A549 (cell line): ENCODE measurements around the gene PLCB1. TPM values are rescaled to one million over a fixed set of nuclear protein-coding genes. Genes with fewer than 3 reads are reported as not detected.

Source experiments
- ATAC-seq, 2 experiments: fragments of 200-7000 bp in 1 of 2; fragments of >200 bp in 1 of 2; cut with Nextera tagmentation in 1 of 2; cut with Tn5 transposase in 1 of 2; 3 replicates each; pipeline versions ENCODE4 v1.8.0 to v1.9.1; 2018 to 2020; ENCODE audit warnings: mild to moderate bottlenecking in 1 of 2, moderate library complexity in 1 of 2
- CTCF ChIA-PET: fragments of 300-600 bp; sonication (Branson Sonifier 250); formaldehyde crosslinking; extraction: SDS; loops from one replicate; lab custom pipeline; 2021; ENCODE audit warnings: antibody characterized with exemption, inconsistent platforms; lab: Yijun Ruan, JAX
- POLR2A ChIA-PET: fragments of 350-600 bp; formaldehyde crosslinking; extraction: SDS; loops from one replicate; lab custom pipeline; 2021; ENCODE audit warnings: antibody characterized with exemption, inconsistent platforms; lab: Yijun Ruan, JAX
- DNase-seq, 2 experiments: peaks; one replicate each; pipeline versions ENCODE4 v3.0.0 to v3.0.0-alpha.2; 2011 to 2016; ENCODE audit warnings: low read depth in 1 of 2, low spot score in 1 of 2
- FAIRE-seq: peaks from 2 replicates; lab custom pipeline; 2011; peaks lifted over from hg19 to GRCh38; lab: Jason Lieb, UNC
- H3K27ac ChIP-seq, 2 experiments: fragments of >200 bp; sonication (Bioruptor Twin); formaldehyde crosslinking; 3 replicates each; pipeline ENCODE4 v1.5.1; 2016 to 2017
- H3K4me1 ChIP-seq: fragments of >200 bp; sonication (Bioruptor Twin); formaldehyde crosslinking; 3 replicates; pipeline ENCODE4 v1.6.1; 2016
- H3K4me2 ChIP-seq: fragments of >200 bp; sonication (Bioruptor Twin); formaldehyde crosslinking; 3 replicates; pipeline ENCODE4 v1.6.1; 2016
- H3K4me3 ChIP-seq: fragments of >200 bp; sonication (Bioruptor Twin); formaldehyde crosslinking; 3 replicates; pipeline ENCODE4 v1.5.1; 2016
- H3K9me3 ChIP-seq: fragments of >200 bp; sonication (Bioruptor Twin); formaldehyde crosslinking; 3 replicates; pipeline ENCODE4 v1.6.1; 2016
- BHLHE40 ChIP-seq: IDR thresholded peaks from 2 replicates; pipeline ENCODE4 v1.6.1; 2012; ENCODE audit warnings: low read depth, low read length, inconsistent platforms
- CBX2 ChIP-seq: fragments of 200-600 bp; sonication (generic); IDR thresholded peaks from 2 replicates; pipeline ENCODE4 v1.6.1; 2016; ENCODE audit warnings: low read depth, mild to moderate bottlenecking, borderline replicate concordance
- CHD2 ChIP-seq: fragments of 150-350 bp; IDR thresholded peaks from 2 replicates; pipeline ENCODE4 v1.6.1; 2014; ENCODE audit warnings: low read length; ENCODE audit not compliant: partially characterized antibody
- CTCF ChIP-seq: fragments of >200 bp; sonication (Bioruptor Twin); formaldehyde crosslinking; IDR thresholded peaks from 3 replicates; pipeline ENCODE4 v1.5.1; 2016
- EHF ChIP-seq: fragments of 250-450 bp; sonication (Bioruptor Pico); IDR thresholded peaks from 2 replicates; pipeline ENCODE4 v1.5.0; 2020; ENCODE audit warnings: mild to moderate bottlenecking
- EHMT2 ChIP-seq: fragments of 200-600 bp; sonication (generic); IDR thresholded peaks from 2 replicates; pipeline ENCODE4 v1.6.1; 2016; ENCODE audit warnings: antibody characterized with exemption, low read depth, mild to moderate bottlenecking, moderate library complexity
- HDAC2 ChIP-seq: fragments of 200-600 bp; sonication (generic); IDR thresholded peaks from 2 replicates; pipeline ENCODE4 v1.6.1; 2016
- HEYL ChIP-seq: fragments of 250-450 bp; sonication (Bioruptor Pico); IDR thresholded peaks from 2 replicates; pipeline ENCODE4 v1.8.0; 2021; ENCODE audit warnings: mild to moderate bottlenecking, moderate library complexity
- HOXB13 ChIP-seq: fragments of 250-450 bp; sonication (Bioruptor Pico); IDR thresholded peaks from 2 replicates; pipeline ENCODE4 v1.5.0; 2020; ENCODE audit warnings: low read depth, mild to moderate bottlenecking, moderate library complexity
- MAFK ChIP-seq: fragments of 450-650 bp; IDR thresholded peaks from 2 replicates; pipeline ENCODE4 v1.6.1; 2014; ENCODE audit not compliant: partially characterized antibody
- MAZ ChIP-seq: fragments of 150-350 bp; IDR thresholded peaks from 2 replicates; pipeline ENCODE4 v1.6.1; 2014; ENCODE audit warnings: antibody characterized with exemption, low read depth, low read length, borderline replicate concordance
- NPAS2 ChIP-seq: fragments of 250-450 bp; sonication (Bioruptor Pico); IDR thresholded peaks from 2 replicates; pipeline ENCODE4 v1.8.0; 2022; ENCODE audit warnings: mild to moderate bottlenecking, moderate library complexity, borderline replicate concordance
- PBX3 ChIP-seq: IDR thresholded peaks from 2 replicates; pipeline ENCODE4 v1.6.1; 2012
- RAD21 ChIP-seq, 2 experiments: fragments of >200 bp in 1 of 2; sonication (Bioruptor Twin) in 1 of 2; formaldehyde crosslinking in 1 of 2; IDR thresholded peaks in 1 of 2; conservative IDR thresholded peaks in 1 of 2; 2 replicates in 1 of 2; 3 replicates in 1 of 2; pipeline ENCODE4 v1.6.1; 2012 to 2018; ENCODE audit warnings: inconsistent platforms in 1 of 2
- REST ChIP-seq: fragments of 200-600 bp; sonication (generic); IDR thresholded peaks from 2 replicates; pipeline ENCODE4 v1.6.1; 2016; ENCODE audit warnings: antibody characterized with exemption, mild to moderate bottlenecking, moderate library complexity
- SREBF2 ChIP-seq: fragments of 450-650 bp; IDR thresholded peaks from 2 replicates; pipeline ENCODE4 v1.6.1; 2014; ENCODE audit warnings: mild to moderate bottlenecking, moderate library complexity
- TFCP2L1 ChIP-seq: fragments of 250-450 bp; sonication (Bioruptor Pico); IDR thresholded peaks from 2 replicates; pipeline ENCODE4 v1.5.0; 2021; ENCODE audit warnings: mild to moderate bottlenecking
- TP53 ChIP-seq: fragments of 250-450 bp; sonication (Bioruptor Pico); IDR thresholded peaks from 2 replicates; pipeline ENCODE4 v1.5.0; 2021; ENCODE audit warnings: mild to moderate bottlenecking, moderate library complexity
- ZC3H11A ChIP-seq: fragments of 450-650 bp; IDR thresholded peaks from 2 replicates; pipeline ENCODE4 v1.6.1; 2014; ENCODE audit warnings: antibody characterized with exemption, mild to moderate bottlenecking
- ZFP36 ChIP-seq: fragments of 450-650 bp; IDR thresholded peaks from 2 replicates; pipeline ENCODE4 v1.6.1; 2014; ENCODE audit warnings: borderline replicate concordance; ENCODE audit not compliant: partially characterized antibody
- WGBS: methylation state at CpG from one replicate; pipeline ENCODE4 v1.1.6; 2017; ENCODE audit errors: missing lambda C conversion rate; 5-methylcytosine and 5-hydroxymethylcytosine counted together
- polyA plus RNA-seq, 4 experiments: library from polyadenylated mRNA; depleted of rRNA in 3 of 4; stranded (reverse); fragments of >200 nt; fragmentation: RNase III in 1 of 4; extraction: RNeasy Plus Mini Kit Qiagen cat#74134 plus additional on column Dnase treatment in 1 of 4; gene quantifications; 2 replicates in 3 of 4; 3 replicates in 1 of 4; pipeline ENCODE4 v1.2.3, GENCODE V29; 2011 to 2017
- TF ChIP-seq, protein P1 (sequence below): IDR thresholded peaks from 2 replicates; pipeline ENCODE4 v1.6.1; 2012

Gene PLCB1
- polyA plus RNA-seq, 2 of the 4 experiments (the other 2 are of a cell fraction) = 0.97 to 6.3 TPM

- TF ChIP-seq BHLHE40 (no peak), HEYL (CRISPR knock-in tag) (no peak)
These were observed 594.4 kb downstream of the PLCB1 start (continued) for GRCh38 chr20:8726460-8726859.

GRCh38 chr20:8735014-8735413, 602.9 kb downstream of the PLCB1 start:
- no peak overlapping the region for H3K4me2 ChIP-seq
- POLR2A ChIA-PET = no interaction called here
- no peak overlapping the region for H3K27ac ChIP-seq
- H3K4me1 ChIP-seq = no peaks in the 10 kb centered on the region
- peak; percentile 65 for FAIRE-seq
- CTCF ChIA-PET = interaction anchor here (1.0 to 3.3 kb wide), 6 partner anchors 13 to 798 kb away, joined by 4 to 34 read pairs (median 6); no protein-coding TSS in a partner anchor
- WGBS = 16% methylated on average over 3 of the region's 3 CpGs
- no peaks in the 10 kb centered on the region for H3K9me3 ChIP-seq
- H3K4me3 ChIP-seq = no peak overlapping the region
- ATAC-seq = no peak
- no peak for DNase-seq
- no peak for TF ChIP-seq MAZ
- peak; percentile 89 for TF ChIP-seq MAFK
- no peak for TF ChIP-seq TP53 (CRISPR knock-in tag)

DNA sequence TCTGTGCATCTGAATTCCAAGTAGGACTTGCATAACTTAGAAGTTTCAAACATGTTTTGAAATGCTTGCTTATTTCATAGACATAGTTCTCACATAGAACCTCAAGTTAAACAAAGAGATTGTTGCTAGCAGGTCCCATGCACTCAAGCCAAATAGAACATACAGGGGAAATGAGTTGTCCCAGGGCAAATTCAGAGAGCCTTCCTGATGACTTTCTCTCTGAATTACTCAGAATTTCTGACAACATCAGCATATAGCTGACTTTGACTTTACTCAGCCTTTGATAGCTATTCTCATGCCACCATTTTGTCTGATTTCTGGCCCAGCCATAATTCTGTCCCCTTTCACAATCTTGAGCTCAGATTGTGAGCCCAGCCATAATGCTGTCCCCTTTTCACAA, 603.6 kb downstream of the PLCB1 start:
- TF ChIP-seq EHMT2 (no peak), CBX2 (no peak), MAFK (peak; percentile 30)
- TF ChIP-seq, all 56 proteins: peak for 1
- CTCF ChIA-PET = interaction anchor here (1.4 to 3.3 kb wide), 5 partner anchors 14 to 799 kb away, joined by 5 to 34 read pairs (median 7); no protein-coding TSS in a partner anchor
- no peak overlapping the region for H3K27ac ChIP-seq
- FAIRE-seq (peak; percentile 74), DNase-seq (no peak), ATAC-seq (no peak)
- no peak overlapping the region for H3K4me3 ChIP-seq
- H3K4me2 ChIP-seq = no peak overlapping the region
- H3K4me1 ChIP-seq = no peaks in the 10 kb centered on the region
- no peaks in the 10 kb centered on the region for H3K9me3 ChIP-seq
- POLR2A ChIA-PET = no interaction called here

GRCh38 chr20:8740265-8740664, 608.2 kb downstream of the PLCB1 start:
- H3K4me1 ChIP-seq = no peaks in the 10 kb centered on the region
- FAIRE-seq = no peak
- H3K27ac ChIP-seq = no peak overlapping the region
- ChIA-PET POLR2A (no interaction called here), CTCF (interaction anchor here (0.6 to 1.0 kb wide), 2 partner anchors 10 to 18 kb away, joined by 3 to 4 read pairs; no protein-coding TSS in a partner anchor)
- no peak for TF ChIP-seq PBX3
- no peak for TF ChIP-seq TFCP2L1
- no peak for TF ChIP-seq SREBF2
- no peak for TF ChIP-seq HEYL (CRISPR knock-in tag)
- no peak for TF ChIP-seq ZC3H11A
- no peak for TF ChIP-seq HDAC2
- TF ChIP-seq, all 56 proteins: peak for 0
- ATAC-seq (no peak), DNase-seq (no peak)
- 51% methylated on average over 4 of the region's 4 CpGs for WGBS
- no peak overlapping the region for H3K4me3 ChIP-seq
- no peaks in the 10 kb centered on the region for H3K9me3 ChIP-seq
- no peak overlapping the region for H3K4me2 ChIP-seq

GRCh38 chr20:8744228-8744844, 612.3 kb downstream of the PLCB1 start:
- no peaks in the 10 kb centered on the region for H3K4me1 ChIP-seq
- ATAC-seq (no peak), FAIRE-seq (peak; percentile 23), DNase-seq (no peak)
- CTCF ChIA-PET = interaction anchor here (0.9 to 2.6 kb wide), 3 partner anchors 8 to 615 kb away, joined by 3 to 8 read pairs (median 4); no protein-coding TSS in a partner anchor
- H3K9me3 ChIP-seq = no peaks in the 10 kb centered on the region
- POLR2A ChIA-PET = no interaction called here
- 43% methylated on average over 3 of the region's 3 CpGs for WGBS
- no peak overlapping the region for H3K4me2 ChIP-seq
- no peak overlapping the region for H3K27ac ChIP-seq
- no peak overlapping the region for H3K4me3 ChIP-seq
- TF ChIP-seq MAFK (no peak), ZFP36 (no peak), REST (no peak), CHD2 (no peak), NPAS2 (CRISPR knock-in tag) (no peak), EHF (CRISPR knock-in tag) (no peak), HOXB13 (CRISPR knock-in tag) (no peak), CTCF (no peak), RAD21 (conservative IDR thresholded peaks at IDR 0.05 in 1 of 2, IDR thresholded peaks at IDR 0.05 in 1 of 2) (no peak), ZC3H11A (no peak)
- TF ChIP-seq, protein P1, sequence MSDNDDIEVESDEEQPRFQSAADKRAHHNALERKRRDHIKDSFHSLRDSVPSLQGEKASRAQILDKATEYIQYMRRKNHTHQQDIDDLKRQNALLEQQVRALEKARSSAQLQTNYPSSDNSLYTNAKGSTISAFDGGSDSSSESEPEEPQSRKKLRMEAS = no peak
